HepG2 (cell line): Measurements from ENCODE around the gene TXNDC11. TPM values are rescaled to one million over a fixed set of nuclear protein-coding genes. Genes with fewer than 3 reads are reported as not detected.

Experiments used
- ATF7 ChIP-seq, 2 experiments: fragments of 450-650 bp in 1 of 2; sonication (generic) in 1 of 2; formaldehyde crosslinking in 1 of 2; IDR thresholded peaks; 2 replicates each; pipeline versions ENCODE4 v1.4.0 to v1.6.1; 2016 to 2020; ENCODE audit warnings: antibody characterized with exemption in 1 of 2, mild to moderate bottlenecking in 1 of 2, missing genetic modification reagents in 1 of 2
- DDIT3 ChIP-seq: sonication (generic); formaldehyde crosslinking; IDR thresholded peaks from 2 replicates; pipeline ENCODE4 v1.4.0; 2020; ENCODE audit warnings: mild to moderate bottlenecking, missing genetic modification reagents
- FOXP4 ChIP-seq: sonication (generic); formaldehyde crosslinking; IDR thresholded peaks from 2 replicates; pipeline ENCODE4 v1.4.0; 2020; ENCODE audit warnings: missing genetic modification reagents
- HOXA9 ChIP-seq: sonication (generic); formaldehyde crosslinking; IDR thresholded peaks from 2 replicates; pipeline ENCODE4 v1.8.1; 2022; ENCODE audit warnings: missing genetic modification reagents, mild to moderate bottlenecking, moderate library complexity, borderline replicate concordance
- MAFF ChIP-seq: IDR thresholded peaks from 2 replicates; pipeline ENCODE4 v1.6.1; 2011; ENCODE audit warnings: low read depth, low read length, improper control_type of control experiment
- SMARCC2 ChIP-seq: fragments of 450-650 bp; IDR thresholded peaks from 2 replicates; pipeline ENCODE4 v1.6.1; 2017; ENCODE audit warnings: antibody characterized with exemption, mild to moderate bottlenecking
- TFAP4 ChIP-seq: sonication (generic); IDR thresholded peaks from 2 replicates; pipeline ENCODE4 v1.6.1; 2016; ENCODE audit warnings: low read depth, borderline replicate concordance
- THAP8 ChIP-seq: sonication (generic); formaldehyde crosslinking; IDR thresholded peaks from 2 replicates; pipeline ENCODE4 v1.5.1; 2020; ENCODE audit warnings: missing genetic modification reagents, mild to moderate bottlenecking, borderline replicate concordance
- THRA ChIP-seq: sonication (generic); formaldehyde crosslinking; IDR thresholded peaks from 2 replicates; pipeline ENCODE4 v1.4.0; 2020; ENCODE audit warnings: missing genetic modification reagents, borderline replicate concordance
- ZBTB7A ChIP-seq: sonication (generic); formaldehyde crosslinking; IDR thresholded peaks from 2 replicates; pipeline ENCODE4 v1.8.0; 2022; ENCODE audit warnings: mild to moderate bottlenecking, missing genetic modification reagents
- ZNF318 ChIP-seq: sonication (generic); formaldehyde crosslinking; IDR thresholded peaks from 2 replicates; pipeline ENCODE4 v1.4.0; 2020; ENCODE audit warnings: mild to moderate bottlenecking, missing genetic modification reagents
- ZNF530 ChIP-seq: sonication (generic); formaldehyde crosslinking; IDR thresholded peaks from 2 replicates; pipeline ENCODE4 v1.5.0; 2020; ENCODE audit warnings: low read depth, mild to moderate bottlenecking, missing genetic modification reagents
- ZSCAN30 ChIP-seq: sonication (generic); formaldehyde crosslinking; IDR thresholded peaks from 2 replicates; pipeline ENCODE4 v1.5.0; 2020; ENCODE audit warnings: mild to moderate bottlenecking, missing genetic modification reagents
- polyA plus RNA-seq, 8 experiments: library from polyadenylated mRNA; depleted of rRNA in 3 of 8; stranded (reverse) in 7 of 8; unstranded in 1 of 8; fragments of >200 nt; fragmentation: Illumina TruSeq in 4 of 8; extraction: Trizol in 4 of 8; gene quantifications; 2 replicates each; pipeline versions ENCODE4 v1.2.1 to v1.2.3, GENCODE V29; 2011 to 2016; ENCODE audit warnings: low read depth in 4 of 8, missing spikeins in 1 of 8, mixed read lengths in 1 of 8; ENCODE audit not compliant: insufficient read depth in 1 of 8
- total RNA-seq, 5 experiments: library from RNA; depleted of rRNA; stranded (reverse); fragments of >200 nt; fragmentation: Illumina TruSeq; extraction: Trizol; gene quantifications; 2 replicates each; pipeline ENCODE4 v1.2.3, GENCODE V29; 2016; ENCODE audit warnings: low read depth in 1 of 5

The TXNDC11 gene
- total and polyA plus RNA-seq, 2 of the 13 experiments (the other 11 are each of a cell fraction or from before 2014, with no cell fraction given), result 74.9 to 123 TPM

- no peak for TF ChIP-seq ZSCAN30
- TF ChIP-seq TFAP4, result peak; percentile 88
- TF ChIP-seq THRA (CRISPR knock-in tag), result no peak
- no peak for TF ChIP-seq ZNF318 (CRISPR knock-in tag)
- TF ChIP-seq DDIT3 (CRISPR knock-in tag), result no peak
- TF ChIP-seq THAP8 (CRISPR knock-in tag), result peak; percentile 34; the same call in 1 of the 2 replicates
- peak; percentile 99 for TF ChIP-seq MAFF
- TF ChIP-seq ATF7 (IDR thresholded peaks at IDR 0.05), result no peak
- no peak for TF ChIP-seq ATF7 (CRISPR knock-in tag; IDR thresholded peaks at IDR 0.05)
- 0 out of 2 replicates have a peak, but pooled peaks have one; percentile 21 for TF ChIP-seq HOXA9 (CRISPR knock-in tag)
- no peak for TF ChIP-seq ZNF530 (CRISPR knock-in tag)
- TF ChIP-seq SMARCC2, result 0 out of 2 replicates have a peak, but pooled peaks have one; percentile 56
- peak; percentile 75 for TF ChIP-seq FOXP4 (CRISPR knock-in tag)
- no peak for TF ChIP-seq ZBTB7A (CRISPR knock-in tag)
Measured at GRCh38 chr16:11748404-11749254, 6.0 kb upstream of the TXNDC11 start (continued).
